Measurements from ENCODE around the gene TTC7B.

GRCh38 chr14:90555126-90556011, 260.9 kb downstream of the TTC7B start:
- TF ChIP-seq CTCF (IDR thresholded peaks at IDR 0.05; ENCODE audit: borderline replicate concordance, extremely low read depth, low read length, poor library complexity, severe bottlenecking) (no peak), EZH2 (IDR thresholded peaks at IDR 0.05; ENCODE audit: borderline replicate concordance, low read depth, low read length, severe bottlenecking) (no peak)
